Activated naive CD4-positive, alpha-beta T cell treated with anti-CD3 and anti-CD28 coated beads, Interleukin-2, amount 10 ng/mL, durations not matched to agents 7 days and 5 days (primary cell): ENCODE data around the gene KRT76.

Experiments used
- CTCF ChIA-PET: fragments of 350-600 bp; sonication (Branson Sonifier 250); formaldehyde crosslinking; loops from one replicate; lab custom pipeline; 2021; ENCODE audit warnings: antibody characterized with exemption; lab: Charles Lee
- DNase-seq: peaks from one replicate; pipeline ENCODE4 v3.0.0-alpha.2; 2020
- H3K27ac Mint-ChIP-seq: one replicate; pipeline ENCODE4 v1.8.0; 2021; ENCODE audit warnings: mild to moderate bottlenecking, moderate library complexity, mixed read lengths
- H3K27me3 Mint-ChIP-seq: one replicate; pipeline ENCODE4 v1.8.0; 2021; ENCODE audit warnings: mild to moderate bottlenecking, mixed read lengths
- H3K36me3 Mint-ChIP-seq: one replicate; pipeline ENCODE4 v1.8.0; 2021; ENCODE audit warnings: mixed read lengths
- H3K4me1 Mint-ChIP-seq: one replicate; pipeline ENCODE4 v1.8.0; 2021; ENCODE audit warnings: mixed read lengths
- H3K4me3 Mint-ChIP-seq: one replicate; pipeline ENCODE4 v1.8.0; 2021; ENCODE audit warnings: mild to moderate bottlenecking, moderate library complexity, mixed read lengths
- H3K9me3 Mint-ChIP-seq: one replicate; pipeline ENCODE4 v1.8.0; 2021; ENCODE audit warnings: mixed read lengths

Gene KRT76

DNA sequence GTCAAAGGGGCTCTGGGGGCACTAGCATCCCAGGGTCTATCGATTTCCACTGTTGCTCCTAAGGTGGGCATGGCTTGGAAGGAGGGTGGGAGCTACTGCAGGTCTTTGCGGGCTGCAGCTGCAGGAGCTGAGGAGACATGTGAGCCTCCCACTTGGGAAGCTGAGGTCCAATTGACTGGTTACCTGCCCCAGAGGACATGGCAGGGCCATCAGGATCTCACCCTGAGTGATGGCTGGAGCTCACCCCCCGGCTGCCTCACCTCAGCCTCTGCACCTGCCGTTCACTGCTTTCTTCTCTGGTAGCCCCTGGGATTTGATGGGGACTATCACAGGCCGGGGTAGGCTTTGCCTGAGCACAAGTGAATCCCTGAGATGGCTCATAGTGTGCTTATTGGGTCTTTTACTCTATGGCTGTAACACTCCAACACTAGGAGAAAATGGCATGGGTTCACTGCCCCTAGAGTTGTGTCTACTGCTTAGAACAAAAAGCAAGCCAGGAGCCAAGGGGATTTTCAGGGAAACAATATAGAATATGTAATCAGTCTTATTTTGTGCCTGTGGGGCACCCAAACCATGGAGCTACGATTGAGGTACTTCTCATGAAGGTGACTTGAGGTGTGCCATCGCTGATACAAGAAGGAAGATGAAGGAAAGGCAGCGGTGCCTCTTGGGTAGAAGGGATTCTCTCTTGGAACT is 40.0 kb upstream of the KRT76 start:
- Mint-ChIP-seq H3K9me3 (no peaks in the 10 kb centered on the region), H3K4me3 (no peak overlapping the region), H3K27ac (no peak overlapping the region), H3K4me1 (peaks cover 9% of the 10 kb centered on the region), H3K36me3 (no peaks in the 10 kb centered on the region), H3K27me3 (peaks cover 12% of the 10 kb centered on the region)
- CTCF ChIA-PET: interaction anchor here (1.4 kb wide), 1 partner anchor 62 kb away, joined by 4 read pairs; no protein-coding TSS in a partner anchor
- DNase-seq: no peak

GRCh38 chr12:52815676-52816588 is 38.8 kb upstream of the KRT76 start:
- CTCF ChIA-PET: interaction anchor here (0.6 kb wide), 1 partner anchor 262 kb away, joined by 3 read pairs; no protein-coding TSS in a partner anchor
- no peak for DNase-seq
- Mint-ChIP-seq H3K27me3 (peaks cover 12% of the 10 kb centered on the region), H3K36me3 (no peaks in the 10 kb centered on the region), H3K4me3 (no peak overlapping the region), H3K9me3 (no peaks in the 10 kb centered on the region), H3K4me1 (peaks cover 9% of the 10 kb centered on the region), H3K27ac (no peak overlapping the region)

DNA sequence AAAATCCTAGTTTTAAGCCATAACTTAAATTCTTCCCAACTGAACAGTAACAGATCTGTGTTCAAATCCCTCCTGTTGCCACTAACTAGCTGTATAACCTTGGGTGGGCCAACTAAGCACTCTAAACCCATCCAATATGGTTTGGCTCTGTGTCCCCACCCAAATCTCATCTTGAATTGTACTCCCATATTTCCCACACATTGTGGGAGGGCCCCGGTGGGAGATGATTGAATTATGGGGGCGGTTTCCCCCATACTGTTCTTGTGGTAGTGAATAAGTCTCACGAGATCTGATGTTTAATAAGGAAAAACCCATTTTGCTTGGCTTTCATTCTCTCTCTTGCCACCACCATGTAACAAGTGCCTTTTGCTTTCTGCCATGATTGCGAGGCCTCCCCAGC is 38.0 kb upstream of the KRT76 start:
- Mint-ChIP-seq H3K27me3 (peaks cover 10% of the 10 kb centered on the region), H3K9me3 (no peaks in the 10 kb centered on the region)
- CTCF ChIA-PET: no interaction called here

DNA sequence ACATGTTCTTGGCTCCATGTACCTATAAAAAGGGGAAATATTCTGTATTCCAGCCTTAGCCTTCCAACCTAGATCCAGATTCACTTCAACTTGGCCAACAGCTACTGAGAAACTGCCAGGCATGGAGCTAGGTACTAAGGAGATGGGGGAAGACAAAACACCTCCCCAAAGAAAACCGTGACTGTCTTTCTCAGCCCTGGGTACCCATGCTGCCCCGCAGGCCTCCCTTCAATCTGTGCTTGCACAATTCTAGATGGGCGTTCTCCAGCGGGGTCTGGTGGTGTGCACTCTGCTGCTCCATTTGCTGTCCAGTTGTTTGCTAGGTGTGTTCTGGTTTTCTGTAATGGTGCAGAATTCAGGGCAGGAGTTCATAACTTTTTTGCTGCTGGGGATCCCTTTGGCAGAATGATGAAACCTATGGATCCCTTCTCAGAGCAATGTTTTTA is 37.6 kb upstream of the KRT76 start:
- CTCF ChIA-PET: no interaction called here
- H3K36me3 Mint-ChIP-seq: no peaks in the 10 kb centered on the region
- H3K9me3 Mint-ChIP-seq: no peaks in the 10 kb centered on the region
- H3K4me1 Mint-ChIP-seq: peaks cover 9% of the 10 kb centered on the region
- no peak overlapping the region for H3K4me3 Mint-ChIP-seq
- no peak for DNase-seq
- H3K27ac Mint-ChIP-seq: no peak overlapping the region
- H3K27me3 Mint-ChIP-seq: peaks cover 8% of the 10 kb centered on the region

More for the DNA sequence above, 38.0 kb upstream of the KRT76 start:
- Mint-ChIP-seq H3K4me3 (no peak overlapping the region), H3K4me1 (peaks cover 9% of the 10 kb centered on the region), H3K36me3 (no peaks in the 10 kb centered on the region), H3K27ac (no peak overlapping the region)
- no peak for DNase-seq

DNA sequence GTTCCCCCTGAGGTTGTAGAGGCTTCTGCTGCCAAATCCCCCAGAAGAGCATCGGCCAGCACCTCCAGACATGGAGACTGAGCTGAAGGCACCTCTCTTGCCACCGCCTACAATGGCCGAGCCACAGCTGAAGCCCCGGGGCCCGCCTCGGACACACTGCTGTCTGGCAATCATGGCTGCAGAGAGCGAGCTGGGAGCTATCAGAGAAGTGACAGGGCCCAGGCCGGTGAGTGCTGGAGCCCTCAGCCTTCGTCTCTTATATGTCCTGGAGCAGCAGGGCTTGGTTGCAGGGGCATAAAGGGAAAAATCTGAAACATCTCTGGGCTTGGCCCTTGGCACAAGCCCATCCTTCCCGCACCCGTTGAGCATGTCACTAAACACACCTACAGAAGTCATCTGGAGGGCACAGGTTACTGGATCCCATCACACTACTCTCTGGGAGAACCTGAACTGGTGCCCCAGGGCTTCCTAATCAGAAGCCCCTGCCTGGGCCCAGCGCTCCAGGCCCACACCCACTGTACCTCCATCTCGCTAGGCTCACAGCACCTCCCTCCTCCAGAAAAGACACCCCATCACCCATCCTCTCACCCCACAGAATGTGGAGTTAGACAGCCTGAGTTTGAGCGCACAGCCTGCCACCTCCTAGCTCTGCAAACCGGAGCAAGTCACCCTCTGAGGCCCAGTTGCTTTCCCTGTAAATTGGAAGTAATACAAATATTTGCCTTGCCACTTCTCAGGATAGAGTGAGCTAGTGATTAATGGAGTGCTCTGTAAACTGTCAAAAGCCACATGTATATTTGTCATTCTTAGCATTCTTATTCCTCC is 37.0 kb upstream of the KRT76 start, which contains the start of gene KRT4:
TSS of gene KRT4 (minus strand) at position 232 of the 825 bp plus-strand sequence. CDS start at position 174, 58 bp downstream.
- no peak for DNase-seq
- no peak within 1 kb of the TSS for H3K4me3 Mint-ChIP-seq
- peaks cover 9% of the 10 kb centered on the region for H3K4me1 Mint-ChIP-seq
- no peaks in the 10 kb centered on the region for H3K9me3 Mint-ChIP-seq
- H3K27ac Mint-ChIP-seq: no peak within 1 kb of the TSS
- CTCF ChIA-PET: no interaction called here
- H3K27me3 Mint-ChIP-seq: peaks cover 8% of the 10 kb centered on the region
- H3K36me3 Mint-ChIP-seq: no peaks in the 10 kb centered on the region

DNA sequence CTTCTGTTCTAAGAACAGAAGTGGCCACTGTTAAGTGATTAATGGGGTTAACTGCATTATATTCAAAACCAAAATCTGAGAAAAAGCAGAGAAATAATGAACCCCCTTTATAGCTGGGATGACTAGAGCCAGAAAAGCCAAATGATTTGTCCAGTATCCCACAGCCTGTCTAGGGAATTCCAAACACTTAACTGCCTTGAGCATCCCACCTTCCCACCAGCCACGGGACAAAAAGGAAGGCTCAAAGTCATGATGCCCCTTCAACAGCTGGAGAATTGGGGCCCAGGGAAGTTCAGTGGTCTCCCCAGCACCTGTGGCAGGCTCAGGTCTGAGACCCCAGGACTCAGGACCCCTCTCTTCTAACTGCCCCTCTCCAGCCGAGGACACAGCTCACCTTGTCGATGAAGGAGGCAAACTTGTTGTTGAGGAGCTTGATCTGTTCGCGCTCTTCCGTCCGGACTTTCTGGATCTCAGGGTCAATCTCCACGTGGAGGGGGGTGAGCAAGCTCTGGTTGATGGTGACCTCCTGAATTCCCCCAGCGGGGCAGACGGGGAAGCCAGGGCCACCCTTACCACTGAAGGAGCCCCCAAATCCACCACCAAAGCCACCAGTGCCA is 36.2 kb upstream of the KRT76 start:
- Mint-ChIP-seq H3K27ac (no peak overlapping the region), H3K27me3 (peaks cover 8% of the 10 kb centered on the region), H3K36me3 (no peaks in the 10 kb centered on the region), H3K4me1 (peaks cover 9% of the 10 kb centered on the region), H3K4me3 (no peak overlapping the region), H3K9me3 (no peaks in the 10 kb centered on the region)
- DNase-seq: no peak
- CTCF ChIA-PET: no interaction called here

GRCh38 chr12:52812749-52813148 is 35.6 kb upstream of the KRT76 start:
- Mint-ChIP-seq H3K4me3 (no peak overlapping the region), H3K9me3 (no peaks in the 10 kb centered on the region), H3K36me3 (no peaks in the 10 kb centered on the region), H3K4me1 (peaks cover 5% of the 10 kb centered on the region), H3K27me3 (peaks cover 8% of the 10 kb centered on the region), H3K27ac (no peak overlapping the region)
- CTCF ChIA-PET: no interaction called here
- no peak for DNase-seq

- DNase-seq: no peak
- Mint-ChIP-seq H3K27me3 (peaks cover 14% of the 10 kb centered on the region), H3K4me1 (no peaks in the 10 kb centered on the region), H3K36me3 (no peaks in the 10 kb centered on the region), H3K4me3 (no peak overlapping the region), H3K27ac (no peak overlapping the region), H3K9me3 (no peaks in the 10 kb centered on the region)
- CTCF ChIA-PET: no interaction called here
Observed at GRCh38 chr12:52812073-52812400, 34.9 kb upstream of the KRT76 start.

DNA sequence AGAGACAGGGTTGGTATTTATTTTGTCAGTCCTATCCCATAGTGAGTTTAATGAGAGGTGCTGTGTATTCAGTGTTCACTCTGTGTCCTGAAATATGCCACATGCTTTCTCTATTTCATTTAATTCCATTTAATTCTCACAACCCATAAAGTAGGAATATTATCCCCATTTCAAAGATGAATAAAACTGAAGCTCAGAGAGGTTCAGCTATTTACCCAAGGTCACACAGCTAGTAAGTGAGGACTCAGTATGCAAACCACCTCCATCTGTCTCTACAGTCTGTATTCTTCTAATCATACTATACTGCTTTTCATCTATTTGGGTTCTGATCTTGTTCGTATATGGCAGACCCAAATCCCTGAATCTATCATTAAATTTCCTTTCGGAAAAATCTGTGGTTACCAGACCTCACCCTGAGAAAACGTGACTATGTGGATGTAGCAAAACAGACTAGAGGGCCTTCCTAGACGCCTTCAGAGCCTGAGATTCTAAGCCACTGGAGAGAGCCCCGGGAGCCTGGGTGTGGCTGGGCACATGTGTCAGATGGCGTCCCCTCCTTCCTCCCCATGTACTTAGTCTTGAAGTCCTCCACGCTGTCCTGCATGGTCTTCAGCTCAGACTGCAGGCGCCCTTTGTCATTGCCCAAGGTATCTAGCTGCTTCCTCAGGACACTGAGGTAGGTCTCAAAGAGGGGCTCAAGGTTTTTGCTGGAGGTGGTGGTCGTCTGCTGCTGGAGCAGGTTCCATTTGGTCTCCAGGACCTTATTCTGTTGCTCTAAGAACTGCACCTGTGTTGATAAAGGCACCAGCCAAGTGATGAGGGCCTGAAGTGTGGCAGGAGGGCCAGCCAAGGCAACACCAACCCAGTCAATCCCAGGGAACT is 34.3 kb upstream of the KRT76 start:
- Mint-ChIP-seq H3K4me1 (no peaks in the 10 kb centered on the region), H3K27ac (no peak overlapping the region), H3K9me3 (no peaks in the 10 kb centered on the region), H3K36me3 (no peaks in the 10 kb centered on the region), H3K27me3 (peaks cover 16% of the 10 kb centered on the region), H3K4me3 (no peak overlapping the region)
- no peak for DNase-seq
- CTCF ChIA-PET: interaction anchor here (0.6 to 1.3 kb wide), 2 partner anchors 14 to 162 kb away, joined by 3 read pairs; no protein-coding TSS in a partner anchor

GRCh38 chr12:52810554-52810953 is 33.4 kb upstream of the KRT76 start:
- no peak for DNase-seq
- CTCF ChIA-PET: interaction anchor here (0.6 to 1.3 kb wide), 2 partner anchors 13 to 161 kb away, joined by 3 read pairs; no protein-coding TSS in a partner anchor
- Mint-ChIP-seq H3K4me3 (no peak overlapping the region), H3K27me3 (peaks cover 16% of the 10 kb centered on the region), H3K27ac (no peak overlapping the region), H3K4me1 (no peaks in the 10 kb centered on the region), H3K36me3 (no peaks in the 10 kb centered on the region), H3K9me3 (no peaks in the 10 kb centered on the region)

- Mint-ChIP-seq H3K36me3 (no peaks in the 10 kb centered on the region), H3K4me1 (no peaks in the 10 kb centered on the region), H3K9me3 (no peaks in the 10 kb centered on the region), H3K27ac (no peak overlapping the region), H3K4me3 (no peak overlapping the region), H3K27me3 (peaks cover 17% of the 10 kb centered on the region)
- no peak for DNase-seq
- CTCF ChIA-PET: no interaction called here
Observed at GRCh38 chr12:52809166-52809565, 32.0 kb upstream of the KRT76 start.

- CTCF ChIA-PET: no interaction called here
- no peaks in the 10 kb centered on the region for H3K36me3 Mint-ChIP-seq
- H3K27me3 Mint-ChIP-seq: peaks cover 19% of the 10 kb centered on the region
- no peak for DNase-seq
- H3K4me3 Mint-ChIP-seq: no peak overlapping the region
- no peaks in the 10 kb centered on the region for H3K4me1 Mint-ChIP-seq
- H3K9me3 Mint-ChIP-seq: no peaks in the 10 kb centered on the region
- no peak overlapping the region for H3K27ac Mint-ChIP-seq
Observed at GRCh38 chr12:52808573-52809160, 31.5 kb upstream of the KRT76 start.
